Uterus (tissue), 2 donors: ENCODE measurements around the gene OSBPL9.

Source experiments
- CTCF ChIP-seq, 4 experiments: fragments of 200-600 bp in 2 of 4; fragments of 450-650 bp in 2 of 4; sonication (generic) in 2 of 4; IDR thresholded peaks; one replicate each; pipeline ENCODE4 v1.5.1; 2016 to 2019; ENCODE audit warnings: antibody characterized with exemption in 4 of 4, mild to moderate bottlenecking in 2 of 4, moderate library complexity in 1 of 4
- POLR2A ChIP-seq, 2 donors: fragments of 450-650 bp; IDR thresholded peaks; one replicate each; pipeline ENCODE4 v1.6.1; 2016; ENCODE audit warnings: antibody characterized with exemption in 2 of 2, mild to moderate bottlenecking in 1 of 2, moderate library complexity in 1 of 2

GRCh38 chr1:51570063-51570710, 46.7 kb upstream of the OSBPL9 start:
- TF ChIP-seq CTCF (IDR thresholded peaks at IDR 0.05), result no peak
- TF ChIP-seq POLR2A (IDR thresholded peaks at IDR 0.05), result no peak
